Neural progenitor cell (in vitro differentiated cells): ENCODE measurements around the gene IL36G. TPM values are rescaled to one million over a fixed set of nuclear protein-coding genes. Genes with fewer than 3 reads are reported as not detected.
"Not testable (repeated sequence)": the region's sequence is repeated elsewhere in the genome, so short reads cannot be mapped to it uniquely, and the experiment has no call there.

ENCODE experiments used
- DNase-seq: peaks from one replicate; pipeline ENCODE4 v3.0.0-alpha.2; 2016; ENCODE audit warnings: low spot score
- H2AFZ ChIP-seq: fragments of 200-600 bp; sonication (generic); replicated peaks from 2 replicates; pipeline ENCODE4 v1.6.1; 2016; ENCODE audit warnings: antibody characterized with exemption
- H3F3A ChIP-seq: fragments of 200-600 bp; sonication (generic); 2 replicates; pipeline ENCODE4 v1.6.1; 2016; ENCODE audit warnings: antibody characterized with exemption, low read depth
- H3K27ac ChIP-seq: fragments of 200-600 bp; sonication (generic); 2 replicates; pipeline ENCODE4 v1.5.1; 2016; ENCODE audit warnings: mild to moderate bottlenecking
- H3K27me3 ChIP-seq: fragments of 200-600 bp; sonication (generic); 2 replicates; pipeline ENCODE4 v1.6.1; 2016; ENCODE audit warnings: mild to moderate bottlenecking, moderate library complexity
- H3K36me3 ChIP-seq: fragments of 200-600 bp; sonication (generic); 2 replicates; pipeline ENCODE4 v1.5.1; 2016
- H3K4me1 ChIP-seq: fragments of 200-600 bp; sonication (generic); 2 replicates; pipeline ENCODE4 v1.6.1; 2016; ENCODE audit warnings: mixed run types
- H3K4me2 ChIP-seq: fragments of 200-600 bp; sonication (generic); 2 replicates; pipeline ENCODE4 v1.6.1; 2016
- H3K4me3 ChIP-seq: fragments of 200-600 bp; sonication (generic); 2 replicates; pipeline ENCODE4 v1.5.1; 2016
- H3K79me2 ChIP-seq: fragments of 200-600 bp; sonication (generic); 2 replicates; pipeline ENCODE4 v1.6.1; 2016; ENCODE audit warnings: low read depth
- H3K9ac ChIP-seq: fragments of 200-600 bp; sonication (generic); 2 replicates; pipeline ENCODE4 v1.6.1; 2016
- H3K9me3 ChIP-seq: fragments of 200-600 bp; sonication (generic); 2 replicates; pipeline ENCODE4 v1.5.1; 2016; ENCODE audit warnings: low read depth
- H4K20me1 ChIP-seq: fragments of 200-600 bp; sonication (generic); 2 replicates; pipeline ENCODE4 v1.6.1; 2016; ENCODE audit warnings: low read depth
- H3K27ac Mint-ChIP-seq: 3 replicates; pipeline ENCODE4 v1.8.0; 2021; ENCODE audit warnings: mixed read lengths
- H3K27me3 Mint-ChIP-seq: 2 replicates; pipeline ENCODE4 v1.8.0; 2022; ENCODE audit warnings: low read depth, mild to moderate bottlenecking, inconsistent platforms, moderate library complexity, mixed read lengths; ENCODE audit not compliant: insufficient read depth
- H3K36me3 Mint-ChIP-seq: 3 replicates; pipeline ENCODE4 v1.8.0; 2021; ENCODE audit warnings: mixed read lengths
- H3K4me1 Mint-ChIP-seq: 3 replicates; pipeline ENCODE4 v1.8.0; 2021; ENCODE audit warnings: mixed read lengths
- H3K4me3 Mint-ChIP-seq: 3 replicates; pipeline ENCODE4 v1.8.0; 2021; ENCODE audit warnings: mild to moderate bottlenecking, moderate library complexity, mixed read lengths
- H3K9me3 Mint-ChIP-seq: 3 replicates; pipeline ENCODE4 v1.8.0; 2020; ENCODE audit warnings: mixed read lengths
- EZH2 ChIP-seq: fragments of 200-600 bp; sonication (generic); IDR thresholded peaks from 2 replicates; pipeline ENCODE4 v1.6.1; 2017; ENCODE audit warnings: antibody characterized with exemption, mild to moderate bottlenecking, moderate library complexity
- EZH2phosphoT487 ChIP-seq: fragments of 200-600 bp; sonication (generic); IDR thresholded peaks from 2 replicates; pipeline ENCODE4 v1.6.1; 2017; ENCODE audit warnings: antibody characterized with exemption
- total RNA-seq: library from RNA; depleted of rRNA; stranded (reverse); fragments of >200 nt; gene quantifications from 2 replicates; pipeline ENCODE4 v1.2.3, GENCODE V29; 2015; ENCODE audit warnings: low replicate concordance
- TF ChIP-seq, protein P1 (sequence below): fragments of 200-600 bp; sonication (generic); IDR thresholded peaks from 2 replicates; pipeline ENCODE4 v1.5.1; 2017; ENCODE audit warnings: antibody characterized with exemption, mild to moderate bottlenecking

IL36G gene
- 0.59 and 1.3 TPM in 2 replicates for total RNA-seq

DNA sequence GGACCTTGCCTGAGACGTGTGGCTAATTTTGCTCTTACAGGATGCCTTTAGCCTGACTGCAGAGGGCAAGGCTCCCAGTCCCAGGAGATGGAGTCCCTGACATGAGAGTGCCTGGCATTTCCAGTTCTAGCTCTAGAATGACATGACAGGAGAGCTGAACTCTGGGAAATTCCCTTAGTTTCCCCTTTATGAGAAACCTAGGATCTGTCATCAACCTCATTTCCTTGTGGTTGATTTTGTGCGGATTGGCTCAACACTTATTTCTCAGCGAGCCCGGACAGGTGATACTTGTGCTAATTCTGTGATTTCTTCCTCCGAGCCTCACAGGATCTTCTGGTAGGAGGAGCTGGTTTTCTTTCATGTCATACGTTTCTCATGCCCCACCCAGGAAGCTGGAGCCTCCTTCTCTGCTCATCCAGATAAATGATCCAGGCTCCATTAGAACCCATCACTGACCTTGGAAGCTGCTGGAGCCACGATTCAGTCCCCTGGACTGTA is at the start of gene IL36G:
TSS of gene IL36G (plus strand) at position 448 of the 498 bp plus-strand sequence. CDS start 633 bp downstream, outside the sequence.
- no peaks in the 10 kb centered on the region for H3K36me3 Mint-ChIP-seq
- no peaks in the 10 kb centered on the region for H3K36me3 ChIP-seq
- no peak within 1 kb of the TSS for H3K4me3 Mint-ChIP-seq
- H3K27ac ChIP-seq: no peak within 1 kb of the TSS
- H3K9ac ChIP-seq: no peak within 1 kb of the TSS
- H3K27me3 Mint-ChIP-seq: peaks cover 3% of the 10 kb centered on the region
- H3K4me1 Mint-ChIP-seq: no peaks in the 10 kb centered on the region
- no peaks in the 10 kb centered on the region for H4K20me1 ChIP-seq
- TF ChIP-seq EZH2phosphoT487: no peak
- no peak for TF ChIP-seq EZH2
- TF ChIP-seq, protein P1, sequence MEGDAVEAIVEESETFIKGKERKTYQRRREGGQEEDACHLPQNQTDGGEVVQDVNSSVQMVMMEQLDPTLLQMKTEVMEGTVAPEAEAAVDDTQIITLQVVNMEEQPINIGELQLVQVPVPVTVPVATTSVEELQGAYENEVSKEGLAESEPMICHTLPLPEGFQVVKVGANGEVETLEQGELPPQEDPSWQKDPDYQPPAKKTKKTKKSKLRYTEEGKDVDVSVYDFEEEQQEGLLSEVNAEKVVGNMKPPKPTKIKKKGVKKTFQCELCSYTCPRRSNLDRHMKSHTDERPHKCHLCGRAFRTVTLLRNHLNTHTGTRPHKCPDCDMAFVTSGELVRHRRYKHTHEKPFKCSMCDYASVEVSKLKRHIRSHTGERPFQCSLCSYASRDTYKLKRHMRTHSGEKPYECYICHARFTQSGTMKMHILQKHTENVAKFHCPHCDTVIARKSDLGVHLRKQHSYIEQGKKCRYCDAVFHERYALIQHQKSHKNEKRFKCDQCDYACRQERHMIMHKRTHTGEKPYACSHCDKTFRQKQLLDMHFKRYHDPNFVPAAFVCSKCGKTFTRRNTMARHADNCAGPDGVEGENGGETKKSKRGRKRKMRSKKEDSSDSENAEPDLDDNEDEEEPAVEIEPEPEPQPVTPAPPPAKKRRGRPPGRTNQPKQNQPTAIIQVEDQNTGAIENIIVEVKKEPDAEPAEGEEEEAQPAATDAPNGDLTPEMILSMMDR: no peak
- H3K4me1 ChIP-seq: peaks cover 8% of the 10 kb centered on the region
- no peaks in the 10 kb centered on the region for H3K79me2 ChIP-seq
- H3K27ac Mint-ChIP-seq: no peak within 1 kb of the TSS
- no peaks in the 10 kb centered on the region for H3K9me3 Mint-ChIP-seq
- no peak within 1 kb of the TSS for H3K4me2 ChIP-seq
- H2AFZ ChIP-seq: no peak within 1 kb of the TSS
- H3K27me3 ChIP-seq: peaks cover 33% of the 10 kb centered on the region
- DNase-seq: no peak
- no peaks in the 10 kb centered on the region for H3K9me3 ChIP-seq
- no peaks in the 10 kb centered on the region for H3F3A ChIP-seq
- no peak within 1 kb of the TSS for H3K4me3 ChIP-seq

DNA sequence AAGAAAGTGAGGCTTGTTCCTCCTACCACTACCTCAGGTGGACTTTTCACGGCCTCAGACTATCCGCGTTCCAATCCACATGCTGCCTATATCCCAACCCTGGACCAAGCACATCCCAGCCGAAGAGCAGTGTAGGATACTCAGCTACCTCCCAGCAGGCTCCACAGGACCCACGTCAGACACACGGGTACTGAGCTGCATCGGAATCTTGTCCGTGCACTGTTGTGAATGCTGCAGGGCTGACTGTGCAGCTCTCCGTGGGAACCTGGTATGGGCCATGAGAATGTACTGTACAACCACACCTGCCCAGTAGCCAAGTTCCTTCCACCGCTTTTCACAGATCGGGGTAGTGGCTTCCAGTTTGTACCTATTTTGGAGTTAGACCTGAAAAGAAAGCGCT is 44.5 kb upstream of the IL36G start:
- no peaks in the 10 kb centered on the region for H3K9me3 Mint-ChIP-seq
- no peak for DNase-seq
- Histone ChIP-seq H3K9ac (no peak overlapping the region), H3F3A (no peaks in the 10 kb centered on the region), H3K4me3 (no peak overlapping the region), H2AFZ (no peak overlapping the region), H3K9me3 (no peaks in the 10 kb centered on the region), H3K4me2 (no peak overlapping the region), H3K27ac (no peak overlapping the region), H4K20me1 (no peaks in the 10 kb centered on the region), H3K79me2 (no peaks in the 10 kb centered on the region), H3K27me3 (no peaks in the 10 kb centered on the region), H3K36me3 (no peaks in the 10 kb centered on the region), H3K4me1 (no peaks in the 10 kb centered on the region)
- peaks cover 17% of the 10 kb centered on the region for H3K4me1 Mint-ChIP-seq
- TF ChIP-seq, protein P1: no peak
- TF ChIP-seq EZH2 (no peak), EZH2phosphoT487 (no peak)
- no peak overlapping the region for H3K27ac Mint-ChIP-seq
- H3K27me3 Mint-ChIP-seq: peaks cover 6% of the 10 kb centered on the region
- no peaks in the 10 kb centered on the region for H3K36me3 Mint-ChIP-seq
- no peak overlapping the region for H3K4me3 Mint-ChIP-seq

DNA sequence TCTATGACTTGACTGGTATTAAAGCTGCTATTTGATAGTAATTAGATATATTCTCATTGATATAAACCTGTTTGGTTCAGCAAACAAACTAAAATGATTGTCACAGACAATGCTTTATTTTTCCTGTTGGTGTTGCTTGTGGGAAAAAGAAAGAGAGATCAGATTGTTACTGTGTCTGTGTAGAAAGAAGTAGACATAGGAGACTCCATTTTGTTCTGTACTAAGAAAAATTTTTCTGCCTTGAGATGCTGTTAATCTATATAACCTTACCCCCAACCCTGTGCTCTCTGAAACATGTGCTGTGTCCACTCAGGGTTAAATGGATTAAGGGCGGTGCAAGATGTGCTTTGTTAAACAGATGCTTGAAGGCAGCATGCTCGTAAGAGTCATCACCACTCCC is 43.7 kb upstream of the IL36G start:
- not testable (repeated sequence) for H3K36me3 ChIP-seq

DNA sequence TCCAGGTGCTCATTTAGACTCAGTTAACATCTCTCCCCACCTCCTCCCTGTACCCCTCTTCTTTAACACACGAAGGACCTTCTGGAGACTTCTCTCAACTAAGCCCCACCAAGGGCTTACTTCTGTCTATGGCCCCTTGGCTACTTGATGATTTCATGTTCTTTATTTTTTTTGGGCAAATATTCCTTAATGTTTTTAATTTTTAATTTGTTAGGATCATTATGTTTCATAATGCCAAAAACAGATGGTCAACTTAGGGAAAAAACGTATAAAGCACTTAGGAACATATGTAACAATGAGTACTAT is 40.9 kb upstream of the IL36G start:
- Histone ChIP-seq H3K27ac (no peak overlapping the region), H3K4me3 (no peak overlapping the region), H3K4me2 (no peak overlapping the region), H3K36me3 (no peaks in the 10 kb centered on the region), H3K9ac (no peak overlapping the region), H2AFZ (no peak overlapping the region), H3K4me1 (no peaks in the 10 kb centered on the region), H3K9me3 (no peaks in the 10 kb centered on the region), H3K79me2 (no peaks in the 10 kb centered on the region), H4K20me1 (no peaks in the 10 kb centered on the region), H3F3A (no peaks in the 10 kb centered on the region), H3K27me3 (peaks cover 5% of the 10 kb centered on the region)
- DNase-seq: no peak
- Mint-ChIP-seq H3K27ac (no peak overlapping the region), H3K4me1 (peaks cover 17% of the 10 kb centered on the region), H3K4me3 (no peak overlapping the region), H3K27me3 (peaks cover 4% of the 10 kb centered on the region), H3K9me3 (no peaks in the 10 kb centered on the region), H3K36me3 (no peaks in the 10 kb centered on the region)
- TF ChIP-seq EZH2 (no peak), EZH2phosphoT487 (no peak)
- TF ChIP-seq, protein P1: no peak

More for the DNA sequence above, 43.7 kb upstream of the IL36G start:
- not testable (repeated sequence) for H3K27ac ChIP-seq, H3K4me3 ChIP-seq, H3K4me1 ChIP-seq, H3K9me3 ChIP-seq, H3K79me2 ChIP-seq, H3K9ac ChIP-seq, H2AFZ ChIP-seq, H3K27me3 Mint-ChIP-seq, H3K4me3 Mint-ChIP-seq, H3F3A ChIP-seq, H3K27me3 ChIP-seq, H4K20me1 ChIP-seq, H3K9me3 Mint-ChIP-seq, H3K4me2 ChIP-seq, DNase-seq, H3K36me3 Mint-ChIP-seq, H3K27ac Mint-ChIP-seq
- peaks cover 17% of the 10 kb centered on the region for H3K4me1 Mint-ChIP-seq
